Erythroblast (primary cell): ENCODE results near the gene LRRC58.

Source experiments
- GATA1 ChIP-seq: IDR thresholded peaks from 2 replicates; pipeline ENCODE4 v1.6.1; 2011; ENCODE audit warnings: low read depth, mild to moderate bottlenecking, control low read depth, low read length, moderate library complexity
- POLR2A ChIP-seq: IDR thresholded peaks from 2 replicates; pipeline ENCODE4 v1.6.1; 2011; ENCODE audit warnings: mild to moderate bottlenecking, low read length

DNA sequence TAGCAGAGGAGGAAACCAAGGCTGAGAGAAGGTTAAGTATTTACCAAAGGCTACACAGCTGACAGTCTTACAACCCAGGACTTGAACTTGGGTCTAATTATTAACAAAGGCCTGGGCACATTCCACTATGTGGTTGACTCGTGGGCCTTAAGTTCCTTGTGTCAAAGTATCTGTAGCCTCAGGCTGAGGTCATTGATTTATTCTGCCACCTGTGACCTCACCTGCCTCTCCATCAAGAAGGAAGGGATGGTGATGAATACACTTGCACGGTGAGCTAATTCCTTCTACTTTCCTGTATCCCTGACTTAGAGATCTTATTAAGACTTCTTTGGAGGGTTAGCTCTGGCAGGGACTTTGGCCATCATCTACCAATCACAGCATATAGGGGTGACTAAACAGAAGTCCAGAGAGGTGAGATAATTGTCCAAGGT is 19.9 kb upstream of the LRRC58 start:
- TF ChIP-seq POLR2A = no peak
- no peak for TF ChIP-seq GATA1
